ENCODE data around the gene SNED1. TPM values are rescaled to one million over a fixed set of nuclear protein-coding genes. Genes with fewer than 3 reads are reported as not detected.

SNED1 gene
- total and polyA plus RNA-seq, 9 of the 15 experiments (the other 6 are each of a cell fraction or from before 2014, with no cell fraction given): 0.03 to 0.07 (median 0.05) TPM; not detected in 5

DNA sequence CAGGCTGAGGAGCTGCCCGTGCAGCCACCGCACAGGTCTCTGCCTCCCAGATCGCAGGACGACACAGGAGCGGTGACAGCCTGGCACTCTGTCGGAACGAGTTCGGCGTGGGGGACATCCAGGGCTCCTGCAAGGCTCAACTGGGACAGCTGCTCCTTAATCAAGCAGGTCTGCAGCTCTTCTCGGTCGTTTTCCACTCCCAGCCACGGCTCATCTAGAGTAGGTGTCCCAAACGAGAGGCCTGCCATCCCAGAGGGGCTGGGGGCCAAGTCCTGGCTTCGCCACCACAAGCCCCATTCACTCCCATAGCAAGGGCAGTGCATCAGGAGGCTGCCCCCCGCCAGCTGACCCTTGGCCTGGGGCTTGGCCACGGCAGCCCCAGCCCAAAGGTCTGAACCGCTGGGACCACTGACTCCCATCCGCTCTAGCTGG, 128.4 kb downstream of the SNED1 start:
- in situ Hi-C loops (cut with MboI) (no loop called here), intact Hi-C loops (cut with micrococcal nuclease) (loop anchor here (2.0 kb wide), 1 partner anchor 42 kb away; no protein-coding TSS in a partner anchor)
- Histone ChIP-seq H3K36me3 (ENCODE audit: control insufficient read depth, insufficient read depth, low read length) (peaks cover 10% of the 10 kb centered on the region; the same call in 1 of the 3 replicates), H3K4me1 (replicated peaks in 1 of 2; ENCODE audit: control insufficient read depth in 2 of 2, insufficient read depth in 2 of 2, low read length in 2 of 2) (no peaks in the 10 kb centered on the region; a peak in 1 of 5 replicates), H3K27ac (ENCODE audit: extremely low read depth, low read depth, low read length) (no peak overlapping the region), H4K20me1 (replicated peaks; ENCODE audit: control insufficient read depth, insufficient read depth, low read length) (no peaks in the 10 kb centered on the region), H2AFZ (ENCODE audit: low read depth, low read length) (no peak overlapping the region), H3K9ac (ENCODE audit: insufficient read depth in 1 of 2, low read depth in 2 of 2, low read length in 2 of 2) (no peak overlapping the region; a peak in 1 of 4 replicates), H3K4me2 (ENCODE audit: insufficient read depth, low read length) (no peak overlapping the region), H3K9me1 (ENCODE audit: control insufficient read depth, insufficient read depth, low read length) (no peaks in the 10 kb centered on the region), H3K9me3 (replicated peaks; ENCODE audit: control insufficient read depth, insufficient read depth, low read depth, low read length) (no peaks in the 10 kb centered on the region), H3K4me3 (no peak overlapping the region), H3K27me3 (ENCODE audit: control insufficient read depth in 2 of 2, insufficient read depth in 2 of 2, low read length in 2 of 2) (no peaks in the 10 kb centered on the region), H3K79me2 (ENCODE audit: control insufficient read depth, insufficient read depth, low read length) (no peaks in the 10 kb centered on the region)
- no TSS peak for BruUV-seq (replicated peaks)
- ATAC-seq (no peak), FAIRE-seq (no peak), DNase-seq (ENCODE audit: extremely low read depth in 1 of 4, low spot score in 3 of 4) (no peak)
- ChIA-PET POLR2A (interaction anchor here (1.1 kb wide), 1 partner anchor 11 kb away, joined by 4 read pairs; no protein-coding TSS in a partner anchor), CTCF (ENCODE audit: low intra/inter-chr PET ratio) (no interaction called here)
- TF ChIP-seq, protein P1, sequence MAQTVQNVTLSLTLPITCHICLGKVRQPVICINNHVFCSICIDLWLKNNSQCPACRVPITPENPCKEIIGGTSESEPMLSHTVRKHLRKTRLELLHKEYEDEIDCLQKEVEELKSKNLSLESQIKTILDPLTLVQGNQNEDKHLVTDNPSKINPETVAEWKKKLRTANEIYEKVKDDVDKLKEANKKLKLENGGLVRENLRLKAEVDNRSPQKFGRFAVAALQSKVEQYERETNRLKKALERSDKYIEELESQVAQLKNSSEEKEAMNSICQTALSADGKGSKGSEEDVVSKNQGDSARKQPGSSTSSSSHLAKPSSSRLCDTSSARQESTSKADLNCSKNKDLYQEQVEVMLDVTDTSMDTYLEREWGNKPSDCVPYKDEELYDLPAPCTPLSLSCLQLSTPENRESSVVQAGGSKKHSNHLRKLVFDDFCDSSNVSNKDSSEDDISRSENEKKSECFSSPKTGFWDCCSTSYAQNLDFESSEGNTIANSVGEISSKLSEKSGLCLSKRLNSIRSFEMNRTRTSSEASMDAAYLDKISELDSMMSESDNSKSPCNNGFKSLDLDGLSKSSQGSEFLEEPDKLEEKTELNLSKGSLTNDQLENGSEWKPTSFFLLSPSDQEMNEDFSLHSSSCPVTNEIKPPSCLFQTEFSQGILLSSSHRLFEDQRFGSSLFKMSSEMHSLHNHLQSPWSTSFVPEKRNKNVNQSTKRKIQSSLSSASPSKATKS (CRISPR knock-in tag; IDR thresholded peaks at IDR 0.05): no peak
- TF ChIP-seq BCOR (IDR thresholded peaks at IDR 0.05) (no peak), TAF9B (IDR thresholded peaks at IDR 0.05; ENCODE audit: partially characterized antibody) (no peak), STAT5A (IDR thresholded peaks at IDR 0.05; ENCODE audit: borderline replicate concordance, low read length) (no peak), PCBP1 (IDR thresholded peaks at IDR 0.05; ENCODE audit: low read depth, low read length, poor library complexity, severe bottlenecking) (no peak), HIVEP1 (CRISPR knock-in tag; IDR thresholded peaks at IDR 0.05) (no peak), ELF1 (tag; IDR thresholded peaks at IDR 0.05) (no peak), KDM4B (IDR thresholded peaks at IDR 0.05; ENCODE audit: borderline replicate concordance in 2 of 2, low read depth in 1 of 2) (no peak), KAT8 (IDR thresholded peaks at IDR 0.05; ENCODE audit: low read depth) (no peak), SPI1 (IDR thresholded peaks at IDR 0.05; ENCODE audit: borderline replicate concordance, low read depth, low read length) (no peak)
- TF ChIP-seq, protein P2, sequence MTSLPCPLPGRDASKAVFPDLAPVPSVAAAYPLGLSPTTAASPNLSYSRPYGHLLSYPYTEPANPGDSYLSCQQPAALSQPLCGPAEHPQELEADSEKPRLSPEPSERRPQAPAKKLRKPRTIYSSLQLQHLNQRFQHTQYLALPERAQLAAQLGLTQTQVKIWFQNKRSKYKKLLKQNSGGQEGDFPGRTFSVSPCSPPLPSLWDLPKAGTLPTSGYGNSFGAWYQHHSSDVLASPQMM (CRISPR knock-in tag; IDR thresholded peaks at IDR 0.05): no peak
- TF ChIP-seq, protein P3, sequence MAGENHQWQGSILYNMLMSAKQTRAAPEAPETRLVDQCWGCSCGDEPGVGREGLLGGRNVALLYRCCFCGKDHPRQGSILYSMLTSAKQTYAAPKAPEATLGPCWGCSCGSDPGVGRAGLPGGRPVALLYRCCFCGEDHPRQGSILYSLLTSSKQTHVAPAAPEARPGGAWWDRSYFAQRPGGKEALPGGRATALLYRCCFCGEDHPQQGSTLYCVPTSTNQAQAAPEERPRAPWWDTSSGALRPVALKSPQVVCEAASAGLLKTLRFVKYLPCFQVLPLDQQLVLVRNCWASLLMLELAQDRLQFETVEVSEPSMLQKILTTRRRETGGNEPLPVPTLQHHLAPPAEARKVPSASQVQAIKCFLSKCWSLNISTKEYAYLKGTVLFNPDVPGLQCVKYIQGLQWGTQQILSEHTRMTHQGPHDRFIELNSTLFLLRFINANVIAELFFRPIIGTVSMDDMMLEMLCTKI (IDR thresholded peaks at IDR 0.05; ENCODE audit: partially characterized antibody): no peak
- TF ChIP-seq, protein P4, sequence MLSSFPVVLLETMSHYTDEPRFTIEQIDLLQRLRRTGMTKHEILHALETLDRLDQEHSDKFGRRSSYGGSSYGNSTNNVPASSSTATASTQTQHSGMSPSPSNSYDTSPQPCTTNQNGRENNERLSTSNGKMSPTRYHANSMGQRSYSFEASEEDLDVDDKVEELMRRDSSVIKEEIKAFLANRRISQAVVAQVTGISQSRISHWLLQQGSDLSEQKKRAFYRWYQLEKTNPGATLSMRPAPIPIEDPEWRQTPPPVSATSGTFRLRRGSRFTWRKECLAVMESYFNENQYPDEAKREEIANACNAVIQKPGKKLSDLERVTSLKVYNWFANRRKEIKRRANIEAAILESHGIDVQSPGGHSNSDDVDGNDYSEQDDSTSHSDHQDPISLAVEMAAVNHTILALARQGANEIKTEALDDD (IDR thresholded peaks at IDR 0.05): no peak
- WGBS (ENCODE audit: insufficient coverage, low coverage, missing lambda C conversion rate): 87% methylated on average over 11 of the region's 18 CpGs
